Spleen (tissue), 11 donors: ENCODE results near the gene CNIH3. TPM values are rescaled to one million over a fixed set of nuclear protein-coding genes. Genes with fewer than 3 reads are reported as not detected.
"Not testable (repeated sequence)": the region's sequence is repeated elsewhere in the genome, so short reads cannot be mapped to it uniquely, and the experiment has no call there.

Source experiments
- DNase-seq: peaks from one replicate; pipeline ENCODE4 v3.0.0-alpha.2; 2020
- H3K27ac ChIP-seq, 8 donors: fragments of 200-600 bp; sonication (generic) in 7 of 8; 1 replicate in 4 of 8; 2 replicates in 4 of 8; pipeline versions ENCODE4 v1.5.0 to v1.8.0; 2016 to 2021; ENCODE audit warnings: inconsistent platforms in 4 of 8, mild to moderate bottlenecking in 4 of 8, moderate library complexity in 1 of 8
- H3K27me3 ChIP-seq, 7 donors: fragments of 200-600 bp; sonication (generic) in 6 of 7; replicated peaks in 1 of 7; 1 replicate in 4 of 7; 2 replicates in 3 of 7; pipeline versions ENCODE4 v1.5.0 to v1.8.0; 2016 to 2021; ENCODE audit warnings: inconsistent platforms in 3 of 7, mild to moderate bottlenecking in 1 of 7
- H3K36me3 ChIP-seq, 6 donors: fragments of 200-600 bp; sonication (generic) in 5 of 6; 1 replicate in 4 of 6; 2 replicates in 2 of 6; pipeline versions ENCODE4 v1.5.0 to v1.8.0; 2016 to 2021; ENCODE audit warnings: inconsistent platforms in 2 of 6
- H3K4me1 ChIP-seq, 6 donors: fragments of 200-600 bp; sonication (generic) in 5 of 6; 1 replicate in 3 of 6; 2 replicates in 3 of 6; pipeline versions ENCODE4 v1.5.0 to v1.8.0; 2016 to 2021; ENCODE audit warnings: inconsistent platforms in 3 of 6
- H3K4me3 ChIP-seq, 8 donors: fragments of 200-600 bp; sonication (generic) in 7 of 8; 1 replicate in 4 of 8; 2 replicates in 4 of 8; pipeline versions ENCODE4 v1.5.0 to v1.8.0; 2016 to 2021; ENCODE audit warnings: inconsistent platforms in 4 of 8, mild to moderate bottlenecking in 4 of 8, moderate library complexity in 2 of 8
- H3K9me3 ChIP-seq, 8 donors: fragments of 200-600 bp; sonication (generic) in 7 of 8; 1 replicate in 4 of 8; 2 replicates in 4 of 8; pipeline versions ENCODE4 v1.5.0 to v1.8.0; 2016 to 2021; ENCODE audit warnings: inconsistent platforms in 4 of 8
- CTCF ChIP-seq, 11 experiments: fragments of 200-600 bp in 7 of 11; fragments of 450-650 bp in 4 of 11; sonication (generic) in 4 of 11; IDR thresholded peaks in 8 of 11; conservative IDR thresholded peaks in 3 of 11; 1 replicate in 7 of 11; 2 replicates in 4 of 11; pipeline versions ENCODE4 v1.4.0 to v1.8.0; 2016 to 2021; ENCODE audit warnings: antibody characterized with exemption in 11 of 11, inconsistent platforms in 4 of 11, mild to moderate bottlenecking in 1 of 11
- POLR2A ChIP-seq, 3 donors: fragments of 450-650 bp; IDR thresholded peaks; one replicate each; pipeline ENCODE4 v1.5.1; 2017; ENCODE audit warnings: antibody characterized with exemption in 3 of 3, mild to moderate bottlenecking in 1 of 3
- POLR2AphosphoS5 ChIP-seq, 3 donors: sonication (generic); formaldehyde crosslinking; IDR thresholded peaks; one replicate each; pipeline ENCODE4 v1.5.1; 2017; ENCODE audit warnings: antibody characterized with exemption in 3 of 3
- WGBS, 5 donors: extraction: QIAGEN DNeasy Blood & Tissue Kit in 3 of 5; methylation state at CpG; one replicate each; pipeline versions ENCODE4 v1.1.5 to v1.1.7; 2013 to 2018; 5-methylcytosine and 5-hydroxymethylcytosine counted together
- intact Hi-C: fragments of 100-400 bp; cut with DNase I; formaldehyde crosslinking; loops from one replicate; pipeline ENCODE4 v1.15.0; 2023; ENCODE audit warnings: low total_unique reads
- polyA plus RNA-seq, 3 donors: library from polyadenylated mRNA; stranded (reverse); fragments of 200-250 nt; gene quantifications; one replicate each; pipeline ENCODE4 v1.2.1, GENCODE V29; 2013
- total RNA-seq, 7 donors: library from RNA; depleted of rRNA in 3 of 7; stranded (reverse); fragments of >200 nt in 3 of 7; fragmentation: NEBNext Ultra II Directional in 4 of 7; extraction: Animal tissue kit (Norgen Biotek cat#: 25700) in 4 of 7; gene quantifications; one replicate each; pipeline versions ENCODE4 v1.1.0 to v1.2.1, GENCODE V29; 2016 to 2021
- donor health status: healthy with polysubstance abuse.
- donor health status: DM: no; HTN: no; CAD: no; lungs with moderate emphysema.
- donor health status: DM: no; HTN: no; CAD: no.
- donor health status: Bipolar disorder and iron deficiency.
- donor health status: healthy.
- donor health status: DM: no; HTN: no; CAD: no.
- donor health status: DM: yes; HTN: yes; CAD: no.

CNIH3 gene
- total and polyA plus RNA-seq, 10 donors: 0.68 to 4.1 (median 2.0) TPM

GRCh38 chr1:224705578-224705977 lies 89.5 kb downstream of the CNIH3 start:
- Histone ChIP-seq H3K27ac (no peak overlapping the region), H3K4me3 (no peak overlapping the region), H3K36me3 (no peaks in the 10 kb centered on the region), H3K4me1 (no peaks in the 10 kb centered on the region), H3K27me3 (no peaks in the 10 kb centered on the region), H3K9me3 (no peaks in the 10 kb centered on the region)
- no peak for DNase-seq
- 56 to 71% (median 65%) methylated on average over 3 of the region's 3 CpGs for WGBS, 5 donors
- intact Hi-C loops: no loop called here
- TF ChIP-seq POLR2AphosphoS5 (IDR thresholded peaks at IDR 0.05) (no peak), POLR2A (IDR thresholded peaks at IDR 0.05) (no peak), CTCF (IDR thresholded peaks at IDR 0.05 in 8 of 11, conservative IDR thresholded peaks at IDR 0.05 in 3 of 11) (no peak)

GRCh38 chr1:224707843-224708725 lies 92.0 kb downstream of the CNIH3 start:
- intact Hi-C loops: no loop called here
- TF ChIP-seq POLR2A (IDR thresholded peaks at IDR 0.05) (no peak), CTCF (IDR thresholded peaks at IDR 0.05 in 8 of 11, conservative IDR thresholded peaks at IDR 0.05 in 3 of 11) (no peak), POLR2AphosphoS5 (IDR thresholded peaks at IDR 0.05) (peak in 1 of 3 donors; percentile 57)
- Histone ChIP-seq H3K9me3 (no peaks in the 10 kb centered on the region), H3K36me3 (no peaks in the 10 kb centered on the region), H3K4me3 (no peak overlapping the region), H3K27ac (peak overlapping the region in 7 of 8 donors; percentile 3 to 64 (median 24)), H3K4me1 (no peaks in the 10 kb centered on the region), H3K27me3 (no peaks in the 10 kb centered on the region)
- no peak for DNase-seq
- 63 to 76% (median 72%) methylated on average over 7 of the region's 7 CpGs for WGBS, 5 donors

- Histone ChIP-seq H3K36me3 (no peaks in the 10 kb centered on the region), H3K27ac (peak overlapping the region in 1 of 8 donors; percentile 16), H3K4me3 (no peak overlapping the region), H3K27me3 (no peaks in the 10 kb centered on the region), H3K4me1 (no peaks in the 10 kb centered on the region), H3K9me3 (no peaks in the 10 kb centered on the region)
- intact Hi-C loops: no loop called here
- TF ChIP-seq CTCF (IDR thresholded peaks at IDR 0.05 in 8 of 11, conservative IDR thresholded peaks at IDR 0.05 in 3 of 11) (no peak), POLR2A (IDR thresholded peaks at IDR 0.05) (no peak), POLR2AphosphoS5 (IDR thresholded peaks at IDR 0.05) (no peak)
- no peak for DNase-seq
- WGBS, 5 donors: 61 to 84% (median 74%) methylated on average over 3 of the region's 3 CpGs
Measured at GRCh38 chr1:224710196-224710595, 94.1 kb downstream of the CNIH3 start.

- intact Hi-C loops, H3K4me3 ChIP-seq, H3K27me3 ChIP-seq, H3K9me3 ChIP-seq, H3K36me3 ChIP-seq, DNase-seq, H3K27ac ChIP-seq, H3K4me1 ChIP-seq: not testable (repeated sequence)
- 70 to 77% (median 75%) methylated on average over 4 of the region's 4 CpGs for WGBS, 5 donors
Measured at GRCh38 chr1:224711231-224711756, 95.2 kb downstream of the CNIH3 start.
